Naive thymus-derived CD8-positive, alpha-beta T cell (primary cell): ENCODE measurements around the gene INSIG2. TPM values are rescaled to one million over a fixed set of nuclear protein-coding genes. Genes with fewer than 3 reads are reported as not detected.

Experiments used
- ATAC-seq, 2 donors: fragments of 150-1000 bp; cut with Tn5 transposase in 1 of 2; sonication (Bioruptor Pico), chemical (Tn5 transposase) in 1 of 2; 1 replicate in 1 of 2; 2 replicates in 1 of 2; pipeline ENCODE4 v1.10.0; 2021; ENCODE audit warnings: mild to moderate bottlenecking in 2 of 2, moderate library complexity in 2 of 2
- POLR2A ChIA-PET: fragments of 350-600 bp; sonication (Branson Sonifier 250); formaldehyde crosslinking; loops from one replicate; lab custom pipeline; 2021; ENCODE audit warnings: antibody characterized with exemption; lab: Charles Lee
- DNase-seq, 10 donors: peaks; one replicate each; pipeline versions ENCODE4 v3.0.0 to v3.0.0-alpha.2; 2020 to 2022
- H3K27ac Mint-ChIP-seq, 10 donors: one replicate each; pipeline ENCODE4 v1.8.0; 2020 to 2022; ENCODE audit warnings: mild to moderate bottlenecking in 10 of 10, mixed read lengths in 10 of 10, moderate library complexity in 4 of 10, inconsistent platforms in 1 of 10
- H3K27me3 Mint-ChIP-seq, 5 donors: one replicate each; pipeline ENCODE4 v1.8.0; 2021 to 2022; ENCODE audit warnings: mixed read lengths in 5 of 5
- H3K36me3 Mint-ChIP-seq, 3 donors: one replicate each; pipeline ENCODE4 v1.8.0; 2020 to 2022; ENCODE audit warnings: mixed read lengths in 3 of 3, mild to moderate bottlenecking in 2 of 3, inconsistent platforms in 1 of 3
- H3K4me1 Mint-ChIP-seq, 4 donors: one replicate each; pipeline ENCODE4 v1.8.0; 2021 to 2022; ENCODE audit warnings: mixed read lengths in 4 of 4
- H3K4me3 Mint-ChIP-seq, 10 donors: one replicate each; pipeline ENCODE4 v1.8.0; 2020 to 2022; ENCODE audit warnings: mild to moderate bottlenecking in 10 of 10, mixed read lengths in 10 of 10, moderate library complexity in 6 of 10, inconsistent platforms in 1 of 10
- H3K9me3 Mint-ChIP-seq, 9 donors: one replicate each; pipeline ENCODE4 v1.8.0; 2020 to 2022; ENCODE audit warnings: mixed read lengths in 9 of 9, mild to moderate bottlenecking in 3 of 9, inconsistent platforms in 1 of 9, moderate library complexity in 1 of 9
- polyA plus RNA-seq, 3 donors: library from polyadenylated mRNA; unstranded; fragments of 300-500 nt; fragmentation: Illumina TruSeq; gene quantifications; one replicate each; pipeline ENCODE4 v1.2.3, GENCODE V29; 2021
- total RNA-seq, 8 experiments: library from RNA in 2 of 8; stranded (reverse) in 2 of 8; gene quantifications; one replicate each; pipeline ENCODE4 v1.2.3 and lab custom pipeline; 2021 to 2026

Gene INSIG2
- total and polyA plus RNA-seq, 5 experiments from 2014 or later, result 21.7 to 28.2 (median 24.0) TPM

- Mint-ChIP-seq H3K4me1 (no peaks in the 10 kb centered on the region), H3K4me3 (no peak overlapping the region), H3K27me3 (peaks cover 14 to 40% (median 15%) of the 10 kb centered on the region in 5 donors), H3K27ac (no peak overlapping the region), H3K36me3 (peaks cover 0 to 16% (median 8%) of the 10 kb centered on the region in 3 donors), H3K9me3 (peaks cover 6 to 28% (median 10%) of the 10 kb centered on the region in 9 donors)
- no peak for DNase-seq
- no peak for ATAC-seq
- POLR2A ChIA-PET, result no interaction called here
Measured at GRCh38 chr2:118153433-118153832, 65.2 kb downstream of the INSIG2 start.

- H3K4me1 Mint-ChIP-seq, result no peaks in the 10 kb centered on the region
- no peak overlapping the region for H3K27ac Mint-ChIP-seq
- H3K36me3 Mint-ChIP-seq, result peaks cover 0 to 16% (median 8%) of the 10 kb centered on the region in 3 donors
- ATAC-seq (no peak), DNase-seq (no peak)
- POLR2A ChIA-PET, result no interaction called here
- no peak overlapping the region for H3K4me3 Mint-ChIP-seq
- H3K9me3 Mint-ChIP-seq, result peaks cover 6 to 28% (median 12%) of the 10 kb centered on the region in 9 donors
- H3K27me3 Mint-ChIP-seq, result peaks cover 11 to 40% (median 14%) of the 10 kb centered on the region in 5 donors
Measured at GRCh38 chr2:118154176-118154575, 65.9 kb downstream of the INSIG2 start.

Other genes starting within 250 kb of the INSIG2 start
- gene CCDC93, start 74.4 kb upstream of the INSIG2 start, total RNA-seq, result 10 to 100 TPM; 67.9 to 72.7 TPM
- 1 to 10 TPM; 2.7 to 6.4 (median 3.8) TPM for gene CCDC93, start 74.4 kb upstream of the INSIG2 start, polyA plus RNA-seq